HG02870 (cell line): Measurements from ENCODE around the gene CLTCL1.
"Not testable (repeated sequence)": the region's sequence is repeated elsewhere in the genome, so short reads cannot be mapped to it uniquely, and the experiment has no call there.

Experiments
- ATAC-seq: cut with Tn5 transposase; IDR thresholded peaks from one replicate; pipeline ENCODE4 v1.9.1; 2021; ENCODE audit warnings: mild to moderate bottlenecking, moderate library complexity; ENCODE audit not compliant: unreplicated experiment

The CLTCL1 gene

DNA sequence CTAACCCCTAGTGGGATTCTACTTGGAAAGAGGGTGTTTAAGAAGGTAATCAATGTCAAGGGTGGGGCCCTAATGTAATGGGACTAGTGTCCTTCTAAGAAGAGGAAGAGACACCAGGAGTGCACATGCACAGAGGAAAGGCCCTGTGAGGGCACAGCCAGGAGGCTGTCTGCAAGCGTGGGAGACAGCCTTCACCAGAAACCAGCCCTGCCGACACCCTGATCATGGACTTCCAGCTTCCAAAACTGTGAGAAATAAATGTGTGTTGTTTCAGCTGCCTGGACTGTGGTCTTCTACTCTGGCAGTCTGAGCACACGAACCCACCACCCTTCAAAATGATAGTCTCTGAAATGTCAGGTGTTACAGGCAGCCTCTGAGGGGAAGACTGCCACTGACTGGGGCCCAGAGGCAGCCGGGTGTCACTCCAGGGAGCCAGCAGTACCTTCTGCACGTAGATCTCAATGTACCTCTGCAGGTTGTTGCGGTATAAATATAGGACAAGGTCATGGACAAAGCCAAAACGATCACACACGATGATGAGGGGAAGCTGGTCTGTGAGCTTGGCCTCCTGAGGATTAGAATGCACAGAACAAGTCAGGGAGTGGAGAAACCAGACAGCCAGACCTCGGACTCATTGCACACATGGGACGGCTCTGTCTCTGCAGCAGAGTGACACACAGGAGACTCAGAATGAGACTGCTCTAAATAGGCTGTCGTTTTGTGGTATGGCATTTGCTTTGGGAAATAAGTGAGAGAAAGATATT lies 69.1 kb downstream of the CLTCL1 start:
- no peak for ATAC-seq

DNA sequence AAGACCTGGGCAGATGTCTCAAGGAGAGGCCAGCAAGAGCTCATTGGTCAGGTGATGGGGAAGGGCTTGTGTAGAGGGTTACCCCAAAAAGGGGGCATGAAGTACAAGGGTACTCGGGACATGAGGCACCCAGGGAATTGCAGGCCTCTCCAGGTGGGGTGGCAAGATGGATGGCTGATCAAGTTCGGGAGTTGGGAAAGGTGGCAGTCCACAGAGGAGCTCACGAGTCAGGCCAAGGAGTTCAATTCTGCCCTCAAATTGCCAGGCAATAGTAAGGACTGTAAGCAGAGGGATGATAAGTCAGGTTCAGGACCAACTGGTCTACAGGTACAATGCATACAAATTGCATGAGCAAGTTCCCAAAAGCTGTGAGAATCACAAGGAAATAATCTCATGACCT lies 70.7 kb downstream of the CLTCL1 start:
- ATAC-seq = no peak

DNA sequence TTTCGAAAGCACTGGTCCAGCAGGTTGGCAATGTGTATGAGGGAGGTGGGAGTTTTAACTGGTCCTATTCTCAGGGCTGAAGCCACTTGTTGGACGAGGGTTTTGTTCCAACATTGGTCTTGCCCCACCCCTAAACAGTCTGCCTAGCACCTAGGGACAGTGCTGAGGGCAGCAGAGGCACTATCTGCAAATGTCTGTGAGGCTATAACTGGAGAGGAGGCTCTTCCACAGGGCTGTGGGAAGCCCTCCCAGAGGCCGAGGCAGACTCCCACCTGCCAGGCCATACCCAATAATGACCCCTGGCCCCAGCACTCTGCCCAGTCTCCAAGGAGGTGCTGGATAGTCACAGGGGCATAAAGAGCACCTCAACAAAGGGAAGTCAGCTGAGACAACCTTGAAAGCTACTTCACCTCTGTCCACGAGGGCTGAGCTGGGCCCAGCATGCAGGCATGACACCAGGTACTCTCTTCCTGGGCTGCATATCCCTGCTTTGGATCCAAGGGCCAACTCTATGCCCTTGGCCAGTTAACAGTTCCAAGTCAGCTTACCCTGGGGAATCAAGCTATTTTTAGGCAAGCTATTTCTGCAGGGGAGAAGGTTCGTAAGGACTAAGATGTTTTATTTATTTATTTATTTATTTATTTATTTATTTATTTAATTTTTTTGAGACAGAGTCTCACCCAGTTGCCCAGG lies 72.8 kb downstream of the CLTCL1 start:
- ATAC-seq = no peak

DNA sequence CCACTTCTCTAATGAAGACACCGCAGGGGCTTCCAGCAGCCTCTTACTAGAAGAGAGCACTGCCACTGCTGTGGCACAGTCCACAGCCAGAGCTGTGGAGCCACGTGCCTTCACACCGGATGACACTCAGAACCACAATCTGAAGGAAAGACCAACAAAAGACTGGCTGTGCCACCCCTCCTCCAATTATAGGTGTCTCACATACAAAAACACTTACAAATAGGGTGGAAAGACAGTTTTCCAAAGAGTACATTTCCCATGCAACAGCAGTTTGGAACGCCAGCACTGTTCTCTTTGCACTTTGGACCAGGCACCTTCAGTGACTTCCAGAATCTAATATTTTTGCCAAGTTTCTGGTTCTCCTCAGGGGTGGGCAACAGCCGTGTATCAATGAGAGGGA lies 74.9 kb downstream of the CLTCL1 start:
- ATAC-seq = no peak

DNA sequence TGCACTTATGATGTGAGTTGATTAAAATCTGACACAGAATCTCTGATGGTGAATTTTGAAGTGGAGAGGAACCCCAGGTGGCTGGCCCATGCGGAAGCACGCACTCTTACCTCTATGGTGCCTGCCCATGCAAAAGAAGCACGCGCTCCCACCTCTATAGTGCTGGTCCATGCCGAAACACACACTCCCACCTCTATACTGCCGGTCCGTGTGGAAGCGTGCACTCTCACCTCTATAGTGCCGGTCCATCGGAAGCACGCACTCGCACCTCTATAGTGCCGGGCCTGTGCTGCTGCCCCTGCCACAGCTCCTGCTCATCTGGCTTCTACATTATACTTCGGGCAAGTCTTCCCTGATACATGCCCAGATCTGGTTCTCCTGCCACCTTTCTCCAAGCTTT lies 76.2 kb downstream of the CLTCL1 start:
- no peak for ATAC-seq

DNA sequence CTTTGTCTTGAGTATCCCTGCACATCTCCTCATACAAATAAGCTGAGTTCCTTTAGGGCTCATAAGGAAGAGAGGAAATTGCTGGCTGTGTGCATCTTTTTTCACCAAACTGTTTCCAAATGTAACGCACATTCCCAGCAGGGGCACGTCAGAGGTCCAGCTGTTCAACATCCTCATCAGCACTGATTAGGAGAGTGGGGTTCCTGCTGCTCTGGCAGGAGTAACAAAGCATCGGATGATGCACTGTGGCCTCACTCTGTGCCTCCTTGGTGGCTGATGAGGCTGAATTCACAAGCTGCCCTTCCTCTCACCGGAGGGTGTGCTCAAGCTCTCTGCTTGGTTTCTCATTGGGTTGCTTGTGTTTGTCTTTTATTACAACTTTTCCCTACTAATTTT lies 77.4 kb downstream of the CLTCL1 start:
- ATAC-seq = no peak

DNA sequence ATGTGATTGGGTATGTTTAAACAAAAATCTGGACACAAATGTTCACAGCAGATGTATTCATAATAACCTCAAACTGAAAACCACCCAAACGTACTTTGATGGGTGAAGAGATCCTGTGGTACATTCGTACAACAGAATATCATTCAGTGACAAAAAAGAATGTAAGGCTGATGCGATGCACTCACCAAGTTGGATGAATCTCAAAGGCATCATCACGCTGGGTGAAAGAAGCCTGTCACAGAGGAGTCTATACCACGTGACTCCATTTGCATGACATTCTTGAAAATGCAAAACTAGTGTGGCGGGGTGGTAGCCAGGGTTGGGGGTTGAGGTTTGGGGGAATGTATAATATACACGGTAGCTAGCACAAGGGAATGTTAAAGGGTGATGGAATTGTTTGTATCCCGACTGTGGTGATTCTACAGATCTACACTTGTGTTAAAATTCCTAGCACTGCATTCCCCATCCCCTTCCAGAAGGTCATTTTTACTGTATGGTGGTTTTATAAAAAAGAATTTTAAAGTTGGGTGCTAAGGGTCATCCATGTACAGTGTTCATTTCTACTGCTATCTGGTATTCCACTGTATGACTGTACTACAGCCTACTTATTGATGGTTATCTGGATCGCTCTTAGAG lies 78.0 kb downstream of the CLTCL1 start:
- no peak for ATAC-seq

DNA sequence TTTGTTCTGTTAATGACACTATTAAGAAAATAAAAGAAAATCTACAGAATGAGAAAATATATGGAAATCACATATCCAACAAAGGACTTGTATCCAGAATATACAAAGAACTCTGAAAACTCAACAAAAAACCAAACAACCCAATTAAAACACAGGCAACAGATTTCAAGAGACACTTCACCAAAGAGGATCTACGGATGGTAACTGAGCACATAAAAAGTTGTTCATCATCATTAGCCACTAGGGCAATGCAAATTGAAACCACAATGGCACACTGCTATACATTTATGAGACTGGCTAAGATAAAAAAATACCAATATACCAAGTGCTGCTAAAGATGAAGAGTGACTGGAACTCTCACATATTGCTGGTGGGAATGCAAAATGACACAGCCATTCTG lies 78.5 kb downstream of the CLTCL1 start:
- ATAC-seq = no peak

DNA sequence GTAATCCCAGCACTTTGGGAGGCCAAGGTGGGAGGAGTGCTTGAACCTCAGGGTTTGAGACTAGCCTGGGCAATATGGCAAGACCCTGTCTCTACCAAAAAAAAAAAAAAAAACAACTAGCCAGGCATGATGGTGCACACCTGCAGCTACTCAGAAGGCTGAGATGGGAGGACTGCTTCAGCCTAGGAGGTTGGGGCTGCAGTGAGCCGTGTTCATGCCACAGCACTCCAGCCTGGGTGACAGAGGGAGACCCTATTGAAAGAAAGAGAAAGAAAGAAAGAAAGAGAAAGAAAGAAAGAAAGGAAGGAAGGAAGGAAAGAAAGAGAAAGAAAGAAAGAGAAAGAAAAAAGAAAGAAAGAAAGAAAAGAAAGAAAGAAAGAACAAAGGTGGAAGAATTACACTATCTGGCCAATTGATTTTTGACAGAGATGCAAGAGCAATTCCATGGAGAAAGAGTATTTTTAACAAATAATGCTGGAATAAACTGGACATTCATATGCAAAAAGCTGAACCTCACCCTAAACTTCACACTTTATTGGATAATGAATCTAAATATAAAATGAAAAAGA lies 79.1 kb downstream of the CLTCL1 start:
- no peak for ATAC-seq

DNA sequence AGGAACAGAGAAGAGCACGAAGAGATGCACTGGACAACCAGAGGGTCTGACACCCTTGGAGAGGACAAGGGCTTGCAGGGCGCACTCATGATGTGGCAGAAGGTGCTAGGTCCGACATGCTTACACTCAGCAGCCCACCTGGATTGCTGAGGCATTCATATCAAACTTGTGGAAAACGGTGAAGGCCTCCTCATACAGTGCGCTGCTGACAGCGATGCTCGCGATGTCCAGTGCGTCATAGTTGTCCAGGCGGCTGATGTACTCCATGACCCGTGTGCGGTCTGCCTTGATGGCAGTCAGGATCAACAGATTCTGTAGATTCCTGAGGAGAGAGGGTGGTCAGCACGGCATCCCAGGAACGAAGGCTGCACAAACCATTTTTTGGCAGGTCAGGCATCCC lies 81.3 kb downstream of the CLTCL1 start:
- no peak for ATAC-seq

DNA sequence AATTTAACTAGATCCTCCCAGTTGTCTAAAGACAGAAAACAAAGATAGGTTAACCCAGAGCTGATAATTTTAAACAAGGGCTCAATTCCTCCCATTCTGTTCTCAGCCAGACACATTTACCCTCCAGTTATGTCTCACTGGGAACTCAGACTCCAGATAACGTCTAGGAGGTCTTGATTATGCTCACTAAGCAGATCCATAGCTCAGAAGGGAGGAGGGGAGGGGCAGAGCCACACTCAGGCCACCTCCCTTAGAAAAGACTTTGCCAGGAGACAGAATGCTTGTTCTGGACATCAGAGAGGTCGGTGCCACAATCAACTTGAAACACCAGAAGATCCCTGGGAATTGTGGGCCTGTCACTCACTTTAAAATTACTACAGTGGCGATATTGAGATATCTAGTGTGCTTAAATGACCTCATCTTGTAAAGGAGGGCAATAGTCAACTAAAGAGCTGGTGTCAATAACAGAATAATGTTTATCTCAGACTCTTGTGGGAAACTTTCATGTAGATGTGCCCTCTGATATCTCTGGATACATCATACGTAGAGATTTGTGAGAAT lies 83.2 kb downstream of the CLTCL1 start:
- ATAC-seq = no peak

DNA sequence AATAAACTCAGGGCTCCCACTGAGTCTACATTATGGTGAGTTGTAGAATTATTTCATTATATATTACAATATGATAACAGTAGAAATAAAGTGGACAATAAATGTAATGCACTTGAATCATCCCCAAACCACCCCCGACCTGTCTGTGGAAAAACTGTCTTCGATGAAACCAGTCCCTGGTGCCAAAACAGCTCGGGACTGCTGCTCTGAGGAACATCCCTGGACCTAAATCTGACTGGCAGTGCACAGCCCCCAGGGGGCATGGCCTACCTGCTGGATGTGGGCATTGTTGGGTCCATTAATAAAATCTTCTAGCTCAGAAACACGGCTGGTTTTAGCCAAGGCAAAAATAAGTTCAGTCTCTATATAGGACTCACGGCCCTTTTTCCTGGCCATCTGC lies 83.6 kb downstream of the CLTCL1 start:
- no peak for ATAC-seq

DNA sequence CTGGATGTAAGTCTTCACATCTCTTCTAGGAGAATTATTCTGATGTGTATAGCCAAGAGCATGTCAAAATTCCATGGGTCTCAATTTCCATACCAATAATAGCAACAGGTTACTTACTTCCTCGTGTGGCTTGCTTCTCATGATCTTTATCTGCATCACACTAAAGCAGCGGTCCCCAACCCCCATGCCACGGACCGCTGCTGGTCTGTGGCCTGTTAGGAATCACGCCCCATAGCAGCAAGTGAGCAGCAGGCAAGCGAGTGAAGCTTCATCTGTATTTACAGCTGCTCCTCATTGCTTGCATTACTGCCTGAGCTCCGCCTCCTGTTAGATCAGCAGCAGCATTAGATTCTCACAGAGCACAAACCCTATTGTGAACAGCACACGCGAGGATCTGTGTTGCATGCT lies 84.1 kb downstream of the CLTCL1 start:
- ATAC-seq = no peak

DNA sequence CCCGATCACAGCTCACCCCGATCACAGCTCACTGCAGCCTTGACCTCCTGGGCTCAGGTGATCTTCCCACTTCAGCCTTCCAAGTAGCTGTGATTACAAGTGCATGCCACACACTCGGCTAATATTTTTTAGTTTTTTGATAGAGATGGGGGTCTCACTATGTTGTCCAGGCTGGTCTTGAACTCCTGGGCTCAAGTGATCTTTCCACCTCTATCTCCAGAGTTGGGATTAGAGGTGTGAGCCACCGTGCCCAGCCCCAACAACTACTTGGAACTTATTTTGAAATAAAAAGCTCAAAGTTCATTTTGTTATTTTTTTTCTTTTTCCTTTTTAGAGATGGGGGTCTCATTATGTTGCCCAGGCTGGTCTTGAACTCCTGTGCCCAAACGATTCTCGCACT lies 85.2 kb downstream of the CLTCL1 start:
- ATAC-seq = no peak

DNA sequence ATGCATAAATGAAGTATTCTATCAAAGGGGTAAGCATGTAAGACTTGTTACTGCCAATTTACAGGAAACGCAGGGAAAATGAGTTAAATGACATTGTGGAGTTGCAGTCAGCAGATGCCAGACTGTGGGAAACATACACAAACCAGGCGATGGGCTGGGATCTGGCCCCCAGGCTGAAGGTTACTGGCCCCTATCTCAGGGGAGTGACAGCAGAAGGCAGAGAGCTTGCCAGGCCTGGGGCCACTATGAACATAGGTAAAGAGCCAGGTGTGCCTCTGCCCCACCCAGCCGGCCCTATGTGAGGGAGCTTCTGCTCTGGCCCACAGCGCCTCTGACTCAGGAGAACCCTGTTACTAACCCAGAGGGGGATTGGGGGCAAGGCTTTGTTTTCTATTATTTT lies 86.9 kb downstream of the CLTCL1 start:
- no peak for ATAC-seq

DNA sequence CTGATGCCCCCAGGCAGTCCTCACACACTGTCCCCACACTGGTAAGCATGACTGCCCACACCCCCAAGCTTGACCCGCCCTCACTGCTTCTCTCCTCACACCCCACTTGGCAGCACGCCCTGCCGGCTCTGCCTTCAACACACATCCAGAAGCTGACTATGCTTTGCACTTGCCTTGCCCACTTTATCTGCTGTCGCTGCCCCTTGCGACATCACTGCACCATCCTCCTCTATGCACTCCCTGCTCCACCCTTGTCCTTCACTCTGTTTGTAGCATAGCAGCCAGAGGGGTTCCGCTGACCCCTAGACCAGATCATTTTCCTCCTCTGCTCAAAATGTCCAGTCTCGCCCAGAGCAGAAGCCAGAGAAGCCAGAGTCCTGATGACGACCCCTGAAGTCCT lies 87.7 kb downstream of the CLTCL1 start:
- ATAC-seq = no peak

DNA sequence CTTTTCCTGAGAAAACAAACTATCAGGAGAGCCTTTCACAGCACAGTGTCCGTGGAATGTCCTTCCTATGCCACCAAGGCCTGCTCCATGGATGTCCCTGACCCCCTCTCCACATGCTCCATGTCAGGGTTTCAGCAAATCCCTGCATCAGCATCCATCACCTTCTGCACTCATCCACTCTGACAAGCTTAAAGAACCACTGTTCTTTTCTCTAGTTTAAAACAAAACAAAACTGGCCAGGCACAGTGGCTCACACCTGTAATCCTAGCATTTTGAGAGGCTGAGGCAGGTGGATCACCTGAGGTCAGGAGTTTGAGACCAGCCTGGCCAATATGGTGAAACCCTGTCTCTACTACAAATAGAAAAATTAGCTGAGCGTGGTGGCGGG lies 88.7 kb downstream of the CLTCL1 start:
- not testable (repeated sequence) for ATAC-seq

DNA sequence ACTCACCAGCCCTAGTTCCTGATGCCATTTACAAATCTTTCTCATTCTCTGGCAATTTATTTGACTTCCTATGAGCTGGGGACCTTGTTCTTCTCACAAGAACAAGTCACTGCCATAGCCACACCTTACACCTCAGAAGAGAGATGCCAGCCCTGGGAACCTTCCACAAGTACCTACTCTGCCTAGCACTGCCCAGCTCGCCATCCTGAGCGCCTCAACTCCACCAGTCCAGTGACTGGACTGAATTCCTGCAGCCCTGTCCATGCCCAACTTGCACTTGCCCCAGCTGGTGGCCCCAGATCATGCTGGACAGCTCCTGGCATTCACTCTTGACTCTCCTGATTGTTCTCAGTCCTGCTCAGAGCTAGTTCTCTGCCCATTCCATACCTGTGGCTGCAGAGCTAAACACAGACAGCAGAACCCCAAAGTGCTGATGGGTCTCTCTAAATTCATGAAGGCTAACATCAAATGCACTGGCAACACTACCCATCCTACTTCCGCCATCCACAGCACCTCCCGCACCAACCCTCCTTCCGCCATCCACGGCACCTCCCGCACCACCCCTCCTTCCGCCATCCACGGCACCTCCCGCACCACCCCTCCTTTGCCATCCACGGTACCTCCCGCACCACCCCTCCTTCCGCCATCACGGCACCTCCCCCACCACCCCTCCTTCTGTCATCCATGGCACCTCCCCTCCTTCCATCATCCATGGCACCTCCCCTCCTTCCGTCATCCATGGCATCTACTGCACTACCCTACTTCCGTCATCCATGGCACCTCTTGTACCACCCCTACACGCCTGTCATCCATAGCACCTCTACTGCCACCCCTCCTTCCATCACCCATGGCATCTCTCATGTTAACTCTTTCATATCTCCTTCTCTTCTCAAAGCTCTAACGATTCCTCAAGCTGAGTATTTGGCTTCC lies 89.4 kb downstream of the CLTCL1 start:
- no peak for ATAC-seq

DNA sequence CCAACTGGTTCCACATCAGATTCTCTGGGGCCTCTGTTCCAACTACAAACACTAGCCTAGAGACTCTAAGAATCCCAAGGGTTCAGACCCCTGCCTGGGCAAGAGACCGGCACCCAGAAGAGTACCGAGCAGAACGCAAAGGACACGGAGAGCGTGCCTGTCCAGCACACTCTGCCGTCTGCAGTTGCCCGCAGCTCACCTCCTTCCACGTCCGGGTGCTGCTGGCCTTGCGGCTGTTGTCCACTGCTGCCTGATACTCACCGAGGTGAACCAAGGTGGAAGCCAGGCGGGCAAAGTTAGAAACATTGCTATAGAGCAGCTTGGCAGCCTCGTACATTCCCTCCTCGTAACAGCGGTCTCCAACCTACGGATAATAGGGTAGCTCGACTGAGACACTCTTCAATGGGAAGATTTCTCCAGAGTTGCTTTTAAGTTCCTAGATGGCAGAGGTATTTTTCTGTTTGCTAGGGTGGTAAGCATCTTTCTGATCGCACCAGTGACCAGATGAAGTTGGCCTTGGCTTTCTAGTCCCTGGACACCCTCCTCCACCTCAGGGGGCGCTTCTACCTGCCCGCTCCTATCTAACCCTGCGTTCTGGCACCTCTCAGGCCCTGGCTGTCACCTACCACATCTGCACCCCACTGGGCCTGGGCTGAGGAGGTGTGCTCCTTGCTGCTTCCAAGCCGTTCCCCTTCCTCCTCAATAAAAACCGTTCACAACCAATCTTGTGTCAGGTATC lies 90.2 kb downstream of the CLTCL1 start:
- ATAC-seq = no peak

DNA sequence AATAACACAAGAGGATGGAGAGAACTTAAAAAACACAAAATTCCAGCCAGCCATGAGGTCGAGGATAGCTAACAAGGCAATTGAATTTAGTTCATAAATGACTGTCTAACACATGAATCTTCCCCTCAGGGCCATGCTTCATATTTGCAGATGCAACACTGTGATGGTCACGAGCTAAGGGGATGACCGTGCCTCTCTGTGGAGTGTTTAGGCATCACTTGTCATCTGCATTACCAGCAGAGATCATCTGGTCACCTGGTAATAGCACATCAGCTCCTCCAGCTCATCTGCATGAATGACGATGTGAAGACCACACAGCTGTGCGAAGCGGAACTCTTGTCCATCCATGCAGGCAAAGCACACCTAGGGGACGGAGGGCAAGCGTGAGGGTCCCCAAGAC lies 92.0 kb downstream of the CLTCL1 start:
- no peak for ATAC-seq
